ENCODE results near the gene RNF223.

DNA sequence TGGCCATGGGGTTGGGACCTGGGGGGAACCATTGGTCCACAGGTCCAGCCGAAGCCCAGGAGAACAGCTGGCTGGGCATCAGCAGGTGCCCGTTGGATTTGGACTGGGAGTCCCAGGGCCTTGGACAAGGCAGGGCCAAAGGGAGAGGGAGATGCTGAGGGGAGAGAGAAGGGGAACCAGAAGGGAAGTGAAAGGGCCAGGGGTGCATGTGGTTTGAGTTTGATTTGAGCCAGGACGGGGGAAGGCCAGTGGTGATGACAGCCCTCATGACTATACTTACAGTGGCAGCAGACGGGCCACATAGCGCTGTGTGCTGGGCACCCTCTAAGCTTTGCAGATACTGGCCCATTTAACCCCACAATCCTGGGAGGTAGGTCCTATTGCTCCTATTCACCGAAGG is 35.4 kb downstream of the RNF223 start:
- TF ChIP-seq, protein P1, sequence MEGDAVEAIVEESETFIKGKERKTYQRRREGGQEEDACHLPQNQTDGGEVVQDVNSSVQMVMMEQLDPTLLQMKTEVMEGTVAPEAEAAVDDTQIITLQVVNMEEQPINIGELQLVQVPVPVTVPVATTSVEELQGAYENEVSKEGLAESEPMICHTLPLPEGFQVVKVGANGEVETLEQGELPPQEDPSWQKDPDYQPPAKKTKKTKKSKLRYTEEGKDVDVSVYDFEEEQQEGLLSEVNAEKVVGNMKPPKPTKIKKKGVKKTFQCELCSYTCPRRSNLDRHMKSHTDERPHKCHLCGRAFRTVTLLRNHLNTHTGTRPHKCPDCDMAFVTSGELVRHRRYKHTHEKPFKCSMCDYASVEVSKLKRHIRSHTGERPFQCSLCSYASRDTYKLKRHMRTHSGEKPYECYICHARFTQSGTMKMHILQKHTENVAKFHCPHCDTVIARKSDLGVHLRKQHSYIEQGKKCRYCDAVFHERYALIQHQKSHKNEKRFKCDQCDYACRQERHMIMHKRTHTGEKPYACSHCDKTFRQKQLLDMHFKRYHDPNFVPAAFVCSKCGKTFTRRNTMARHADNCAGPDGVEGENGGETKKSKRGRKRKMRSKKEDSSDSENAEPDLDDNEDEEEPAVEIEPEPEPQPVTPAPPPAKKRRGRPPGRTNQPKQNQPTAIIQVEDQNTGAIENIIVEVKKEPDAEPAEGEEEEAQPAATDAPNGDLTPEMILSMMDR (IDR thresholded peaks at IDR 0.05) = no peak
- TF ChIP-seq EZH2phosphoT487 (IDR thresholded peaks at IDR 0.05) = no peak

Data from neural progenitor cell (in vitro differentiated cells).